Measurements from ENCODE around the gene COA1.

DNA sequence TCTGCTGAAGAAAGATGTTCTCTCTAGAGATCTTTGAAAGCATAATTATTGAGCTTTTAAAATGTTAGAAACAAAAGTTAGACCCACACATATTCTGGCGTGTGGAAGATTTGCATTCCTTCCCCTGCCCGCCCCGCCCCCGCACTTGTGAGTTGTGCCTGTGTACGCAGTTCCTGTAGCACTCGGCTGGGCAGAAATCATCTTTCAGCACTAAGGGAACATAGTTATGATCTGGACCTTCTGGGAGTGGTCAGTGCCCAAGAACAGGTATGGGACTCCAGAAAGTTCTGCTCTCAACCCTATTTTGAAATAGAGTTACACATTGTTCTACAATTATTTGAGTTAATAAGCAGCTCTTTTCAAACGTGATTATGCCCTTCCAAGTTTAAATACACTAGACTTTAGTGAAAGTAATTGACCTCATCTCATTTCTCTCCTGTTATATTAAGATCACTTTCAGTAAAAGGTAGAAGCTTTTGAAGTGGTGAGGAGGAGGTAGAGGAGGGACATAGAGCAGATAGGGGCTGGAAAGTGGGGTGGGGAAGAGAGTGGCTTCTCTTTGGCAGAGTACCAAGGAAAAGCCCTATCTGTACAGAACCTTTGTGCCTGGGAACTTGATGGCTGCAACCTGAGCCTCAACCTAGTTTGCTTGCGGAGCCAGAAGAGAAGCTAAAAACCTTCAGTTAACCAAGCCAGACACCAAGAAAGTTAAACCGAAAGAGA, 34.9 kb upstream of the COA1 start:
- TF ChIP-seq EZH2 (IDR thresholded peaks at IDR 0.05; ENCODE audit: low read length) (no peak), CTCF (optimal IDR thresholded peaks at IDR 0.05 in 1 of 3, IDR thresholded peaks at IDR 0.05 in 1 of 3, conservative IDR thresholded peaks at IDR 0.05 in 1 of 3; ENCODE audit: extremely low read depth in 1 of 3, insufficient read depth in 2 of 3, low read length in 3 of 3) (no peak)
